Left ventricle myocardium inferior (tissue), 1 donor: ENCODE results near the gene UXS1. TPM values are rescaled to one million over a fixed set of nuclear protein-coding genes. Genes with fewer than 3 reads are reported as not detected.

ENCODE experiments used
- DNase-seq: peaks from one replicate; pipeline ENCODE4 v3.0.0-alpha.2; 2020
- H3K27ac ChIP-seq: fragments of 200-600 bp; replicated peaks from 2 replicates; pipeline ENCODE4 v1.8.0; 2021
- H3K27me3 ChIP-seq: fragments of 200-600 bp; 2 replicates; pipeline ENCODE4 v1.8.0; 2021; ENCODE audit warnings: low read depth
- H3K36me3 ChIP-seq: fragments of 200-600 bp; 2 replicates; pipeline ENCODE4 v1.8.0; 2021
- H3K4me1 ChIP-seq: fragments of 200-600 bp; 2 replicates; pipeline ENCODE4 v1.8.0; 2021
- H3K4me3 ChIP-seq: fragments of 200-600 bp; 2 replicates; pipeline ENCODE4 v1.8.0; 2021; ENCODE audit warnings: mild to moderate bottlenecking, moderate library complexity
- H3K9me3 ChIP-seq: fragments of 200-600 bp; replicated peaks from 2 replicates; pipeline ENCODE4 v1.8.0; 2021
- CTCF ChIP-seq: fragments of 200-600 bp; IDR thresholded peaks from 2 replicates; pipeline ENCODE4 v1.8.0; 2021; ENCODE audit warnings: antibody characterized with exemption, mild to moderate bottlenecking, borderline replicate concordance
- intact Hi-C: fragments of 100-400 bp; cut with micrococcal nuclease; formaldehyde crosslinking; loops from one replicate; pipeline ENCODE4 v1.11.0; 2022
- total RNA-seq: library from RNA; stranded (reverse); fragmentation: NEBNext Ultra II Directional; extraction: Animal tissue kit (Norgen Biotek cat#: 25700); gene quantifications from one replicate; pipeline ENCODE4 v1.2.1, GENCODE V29; 2021
- donor health status: DM: no; HTN: yes; CAD: no; lungs with severe emphysema.

Gene UXS1
- total RNA-seq, 1 donor from 2014 or later: 26.7 TPM

GRCh38 chr2:106115665-106116064 is 78.4 kb downstream of the UXS1 start:
- peak overlapping the region; percentile 88 for H3K27ac ChIP-seq
- peaks cover 20% of the 10 kb centered on the region for H3K36me3 ChIP-seq
- no peak for TF ChIP-seq CTCF
- DNase-seq: no peak
- H3K4me3 ChIP-seq: no peak overlapping the region
- H3K4me1 ChIP-seq: peaks cover 39% of the 10 kb centered on the region
- intact Hi-C loops: no loop called here
- no peaks in the 10 kb centered on the region for H3K9me3 ChIP-seq
- H3K27me3 ChIP-seq: no peaks in the 10 kb centered on the region

- H3K27ac ChIP-seq: no peak overlapping the region
- intact Hi-C loops: no loop called here
These were observed 78.9 kb downstream of the UXS1 start for GRCh38 chr2:106115250-106115649.

GRCh38 chr2:106114166-106114565 is 79.9 kb downstream of the UXS1 start:
- intact Hi-C loops: no loop called here

More at GRCh38 chr2:106115250-106115649, 78.9 kb downstream of the UXS1 start:
- H3K4me1 ChIP-seq: peaks cover 39% of the 10 kb centered on the region
- no peak for TF ChIP-seq CTCF
- no peak for DNase-seq
- no peaks in the 10 kb centered on the region for H3K27me3 ChIP-seq
- peaks cover 22% of the 10 kb centered on the region for H3K36me3 ChIP-seq
- no peaks in the 10 kb centered on the region for H3K9me3 ChIP-seq
- H3K4me3 ChIP-seq: no peak overlapping the region

GRCh38 chr2:106113361-106113966 is 80.6 kb downstream of the UXS1 start:
- intact Hi-C loops: no loop called here
- no peaks in the 10 kb centered on the region for H3K27me3 ChIP-seq
- H3K9me3 ChIP-seq: no peaks in the 10 kb centered on the region
- no peak for TF ChIP-seq CTCF
- no peak overlapping the region for H3K27ac ChIP-seq
- H3K4me1 ChIP-seq: peaks cover 40% of the 10 kb centered on the region
- H3K4me3 ChIP-seq: no peak overlapping the region
- H3K36me3 ChIP-seq: peaks cover 22% of the 10 kb centered on the region
- DNase-seq: no peak

More at GRCh38 chr2:106114166-106114565, 79.9 kb downstream of the UXS1 start:
- no peak for TF ChIP-seq CTCF
- H3K9me3 ChIP-seq: no peaks in the 10 kb centered on the region
- H3K27me3 ChIP-seq: no peaks in the 10 kb centered on the region
- no peak overlapping the region for H3K27ac ChIP-seq
- H3K4me3 ChIP-seq: no peak overlapping the region
- DNase-seq: no peak
- peaks cover 39% of the 10 kb centered on the region for H3K4me1 ChIP-seq
- H3K36me3 ChIP-seq: peaks cover 22% of the 10 kb centered on the region

GRCh38 chr2:106111882-106112571 is 82.1 kb downstream of the UXS1 start:
- Histone ChIP-seq H3K36me3 (peaks cover 22% of the 10 kb centered on the region), H3K9me3 (no peaks in the 10 kb centered on the region), H3K4me1 (peaks cover 47% of the 10 kb centered on the region), H3K27ac (no peak overlapping the region), H3K27me3 (no peaks in the 10 kb centered on the region), H3K4me3 (no peak overlapping the region)
- no peak for TF ChIP-seq CTCF
- intact Hi-C loops: no loop called here
- DNase-seq: no peak
